Measurements from ENCODE around the gene EED.

- TF ChIP-seq POLR2A (IDR thresholded peaks at IDR 0.05), result no peak
- TF ChIP-seq CTCF (IDR thresholded peaks at IDR 0.05), result no peak
Measured at GRCh38 chr11:86196085-86196696, 48.4 kb upstream of the EED start.
